ENCODE results near the gene PBRM1. TPM values are rescaled to one million over a fixed set of nuclear protein-coding genes. Genes with fewer than 3 reads are reported as not detected.
A peak's percentile ranks its signal among the peaks of the same experiment; 100 is the strongest.

The PBRM1 gene
- total RNA-seq, 4 donors from 2014 or later, result 51.6 to 78.7 (median 74.0) TPM

DNA sequence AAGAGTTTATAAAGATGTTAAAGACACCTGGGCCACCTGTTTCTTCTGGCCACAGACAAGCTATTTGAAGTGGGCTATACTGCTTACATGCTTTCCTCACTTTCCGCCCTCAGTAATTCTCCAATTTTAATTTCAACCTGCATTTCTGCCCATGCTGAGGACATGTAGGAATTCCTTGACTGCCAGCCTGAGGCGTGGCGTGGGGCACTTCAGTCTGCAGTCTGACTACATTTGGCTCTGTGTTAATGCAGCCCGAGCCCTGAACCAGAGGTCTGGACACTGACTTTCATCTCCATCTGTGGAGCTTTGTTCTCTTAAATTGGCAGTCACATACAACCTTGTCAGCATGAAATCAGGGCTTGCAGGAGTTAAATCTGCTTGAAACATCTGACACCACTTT, 140.8 kb downstream of the PBRM1 start:
- H3K4me3 ChIP-seq (ENCODE audit: low read depth, poor library complexity, severe bottlenecking), result no peak overlapping the region
- WGBS, 2 donors, result 83 to 91% methylated on average over 4 of the region's 4 CpGs
- DNase-seq (ENCODE audit: low spot score in 2 of 2), result no peak
- intact Hi-C loops (cut with DNase I; ENCODE audit: low total_unique reads), result no loop called here
- no peak for TF ChIP-seq CTCF (IDR thresholded peaks at IDR 0.05)
- TF ChIP-seq POLR2A (IDR thresholded peaks at IDR 0.05), result no peak

DNA sequence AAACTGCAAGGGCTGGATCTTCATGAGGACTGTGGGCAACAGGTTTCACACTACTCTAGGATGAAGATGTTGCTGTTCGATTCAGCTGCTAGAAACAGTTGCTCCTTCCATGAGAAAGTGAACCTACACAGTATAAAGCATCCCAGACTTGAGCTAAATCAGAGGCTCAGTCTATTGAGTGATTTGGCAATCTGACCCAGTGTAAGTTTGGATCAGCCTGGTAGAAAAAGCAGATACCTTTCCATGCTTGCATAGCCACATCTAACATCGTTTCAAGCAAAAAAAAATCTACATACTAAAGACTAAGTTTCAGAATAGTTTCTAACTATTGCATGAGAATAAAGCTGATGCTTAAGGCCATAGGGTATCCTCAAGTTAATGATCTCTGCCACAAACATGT, 144.7 kb downstream of the PBRM1 start:
- no peak overlapping the region for H3K4me3 ChIP-seq (ENCODE audit: low read depth, poor library complexity, severe bottlenecking)
- 68 to 82% methylated on average over 2 of the region's 2 CpGs for WGBS, 2 donors
- no peak for TF ChIP-seq CTCF (IDR thresholded peaks at IDR 0.05)
- no peak for TF ChIP-seq POLR2A (IDR thresholded peaks at IDR 0.05)
- intact Hi-C loops (cut with DNase I; ENCODE audit: low total_unique reads), result no loop called here
- DNase-seq (ENCODE audit: low spot score in 2 of 2), result no peak

DNA sequence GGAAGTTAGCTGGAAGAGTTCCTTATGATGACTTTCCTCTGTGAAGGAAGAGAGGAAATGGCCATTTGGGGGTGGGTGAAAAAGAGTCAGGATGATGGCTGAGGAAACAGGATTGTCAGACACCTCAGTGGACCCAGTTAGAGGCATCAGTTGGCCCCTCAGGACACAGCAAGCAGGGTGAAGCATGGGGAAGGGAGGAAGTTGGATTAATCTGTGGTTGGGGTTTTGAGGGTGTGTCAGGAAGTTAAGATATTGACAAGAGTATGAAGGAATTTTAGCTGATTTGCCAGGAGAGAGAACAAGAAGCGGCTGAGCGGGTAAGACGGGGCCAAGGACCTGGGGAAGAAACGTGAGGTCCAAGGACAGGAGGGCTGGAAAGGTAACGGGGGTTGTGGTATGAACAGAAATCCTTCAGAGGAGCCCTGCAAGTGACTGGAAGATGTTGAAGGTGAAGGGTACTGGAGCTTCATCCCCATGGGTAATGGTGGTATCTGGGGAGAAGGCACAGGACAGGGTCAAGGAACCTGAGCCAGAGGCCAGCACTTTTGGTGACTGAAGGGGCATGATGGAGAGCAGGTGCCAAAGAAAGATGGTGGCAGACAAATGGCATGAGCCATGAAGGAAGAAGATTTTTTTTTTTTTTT, 146.6 kb downstream of the PBRM1 start:
- DNase-seq (ENCODE audit: low spot score in 2 of 2), result no peak
- WGBS, 2 donors, result 72 to 80% methylated on average over 5 of the region's 5 CpGs
- H3K4me3 ChIP-seq (ENCODE audit: low read depth, poor library complexity, severe bottlenecking), result no peak overlapping the region
- TF ChIP-seq CTCF (IDR thresholded peaks at IDR 0.05), result no peak
- TF ChIP-seq POLR2A (IDR thresholded peaks at IDR 0.05), result no peak
- intact Hi-C loops (cut with DNase I; ENCODE audit: low total_unique reads), result no loop called here

DNA sequence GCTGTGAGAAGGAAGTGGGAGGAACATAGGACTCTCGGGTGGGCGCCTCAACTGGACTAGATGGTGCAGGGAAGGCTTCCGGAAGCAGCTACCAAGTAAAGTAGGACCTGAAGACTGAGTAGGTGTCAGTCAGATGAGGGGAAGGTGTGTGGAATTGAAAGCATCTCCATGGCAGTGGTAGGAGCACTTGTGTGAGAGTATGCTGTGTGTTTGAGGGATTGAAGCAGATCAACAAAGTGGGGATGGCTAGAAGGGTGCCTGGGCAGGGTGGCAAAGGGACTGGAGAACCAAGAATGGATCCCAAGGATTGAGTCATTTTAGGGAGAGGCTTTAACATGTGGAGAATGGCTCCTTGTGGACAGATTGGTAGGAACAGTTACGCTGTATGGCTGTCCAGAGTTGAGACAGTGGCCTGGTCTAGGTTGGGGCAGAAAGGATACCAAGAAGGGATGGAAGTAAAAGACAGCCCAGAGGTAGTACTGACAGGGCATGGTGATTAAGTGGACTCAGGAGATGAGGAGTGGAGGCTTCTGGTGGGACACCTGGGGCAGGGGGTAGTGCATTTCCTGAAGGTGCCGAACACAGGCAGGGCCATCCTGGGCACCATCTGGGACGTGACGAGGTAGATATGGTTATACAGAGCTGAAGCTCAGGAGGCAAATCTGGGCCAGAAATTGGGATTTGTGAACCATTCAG, 147.8 kb downstream of the PBRM1 start:
- DNase-seq (ENCODE audit: low spot score in 2 of 2), result no peak
- H3K4me3 ChIP-seq (ENCODE audit: low read depth, poor library complexity, severe bottlenecking), result peak overlapping the region; percentile 78
- intact Hi-C loops (cut with DNase I; ENCODE audit: low total_unique reads), result no loop called here
- WGBS, 2 donors, result 78 to 84% methylated on average over 7 of the region's 7 CpGs
- TF ChIP-seq CTCF (IDR thresholded peaks at IDR 0.05), result no peak
- no peak for TF ChIP-seq POLR2A (IDR thresholded peaks at IDR 0.05)

DNA sequence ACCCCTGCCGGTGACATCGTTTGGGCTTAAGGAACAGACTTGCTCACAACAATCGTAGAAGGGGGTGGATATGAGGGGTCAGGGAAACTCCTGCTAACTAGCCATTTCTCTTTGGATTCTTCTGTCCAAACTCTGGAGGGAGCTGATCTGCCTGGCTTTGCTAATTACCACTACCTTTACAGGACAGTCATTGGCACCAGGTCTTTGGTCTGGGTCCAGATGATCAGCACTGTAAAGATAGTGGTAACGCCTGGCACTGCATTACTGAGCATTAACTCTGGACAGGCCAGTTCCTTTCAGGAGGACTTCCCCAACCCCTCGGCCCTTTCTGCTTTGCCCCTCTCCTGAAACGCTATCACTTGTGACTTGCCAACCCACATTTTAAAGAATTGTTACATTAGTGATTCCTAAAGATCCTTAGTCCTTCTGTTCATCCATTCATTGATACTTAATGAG, 148.5 kb downstream of the PBRM1 start:
- 2 to 7% methylated on average over 6 of the region's 6 CpGs for WGBS, 2 donors

More for the DNA sequence above, 148.5 kb downstream of the PBRM1 start:
- no peak for DNase-seq (ENCODE audit: low spot score in 2 of 2)
- peak overlapping the region; percentile 78 for H3K4me3 ChIP-seq (ENCODE audit: low read depth, poor library complexity, severe bottlenecking)
- no peak for TF ChIP-seq CTCF (IDR thresholded peaks at IDR 0.05)
- no peak for TF ChIP-seq POLR2A (IDR thresholded peaks at IDR 0.05)
- intact Hi-C loops (cut with DNase I; ENCODE audit: low total_unique reads), result no loop called here
